Suprapubic skin (tissue), 4 donors: ENCODE data around the gene SLIT1. TPM values are rescaled to one million over a fixed set of nuclear protein-coding genes. Genes with fewer than 3 reads are reported as not detected.

ENCODE experiments used
- DNase-seq, 2 donors: peaks; one replicate each; pipeline ENCODE4 v3.0.0-alpha.2; 2019; ENCODE audit warnings: low spot score in 2 of 2
- H3K27ac ChIP-seq: fragments of 200-600 bp; sonication (generic); one replicate; pipeline ENCODE4 v1.5.1; 2019
- H3K27me3 ChIP-seq: fragments of 200-600 bp; sonication (generic); one replicate; pipeline ENCODE4 v1.5.1; 2019
- H3K36me3 ChIP-seq: fragments of 200-600 bp; sonication (generic); one replicate; pipeline ENCODE4 v1.5.1; 2019
- H3K4me1 ChIP-seq: fragments of 200-600 bp; sonication (generic); one replicate; pipeline ENCODE4 v1.5.1; 2019
- H3K4me3 ChIP-seq: fragments of 200-600 bp; sonication (generic); one replicate; pipeline ENCODE4 v1.5.1; 2019; ENCODE audit warnings: mild to moderate bottlenecking
- H3K9me3 ChIP-seq: fragments of 200-600 bp; sonication (generic); one replicate; pipeline ENCODE4 v1.5.1; 2019
- EP300 ChIP-seq: sonication (generic); formaldehyde crosslinking; IDR thresholded peaks from one replicate; pipeline ENCODE4 v1.6.1; 2017; ENCODE audit warnings: antibody characterized with exemption
- POLR2A ChIP-seq, 2 donors: fragments of 450-650 bp; IDR thresholded peaks; one replicate each; pipeline ENCODE4 v1.6.1; 2017; ENCODE audit warnings: antibody characterized with exemption in 2 of 2, mild to moderate bottlenecking in 2 of 2, moderate library complexity in 2 of 2
- POLR2AphosphoS5 ChIP-seq, 3 donors: sonication (generic); formaldehyde crosslinking; IDR thresholded peaks; one replicate each; pipeline ENCODE4 v1.6.1; 2017; ENCODE audit warnings: antibody characterized with exemption in 3 of 3
- WGBS: methylation state at CpG from one replicate; pipeline ENCODE4 v1.1.5; 2018; 5-methylcytosine and 5-hydroxymethylcytosine counted together
- total RNA-seq, 4 donors: library from RNA; depleted of rRNA; stranded (reverse); fragments of >200 nt; gene quantifications; one replicate each; pipeline ENCODE4 v1.1.0, GENCODE V29; 2016
- TF ChIP-seq, protein P1 (sequence below), 2 donors: fragments of 200-600 bp in 1 of 2; fragments of 450-650 bp in 1 of 2; sonication (generic) in 1 of 2; IDR thresholded peaks; one replicate each; pipeline ENCODE4 v1.5.1; 2016 to 2019; ENCODE audit warnings: antibody characterized with exemption in 2 of 2, mild to moderate bottlenecking in 1 of 2, moderate library complexity in 1 of 2

Gene SLIT1
- total RNA-seq, 4 donors from 2014 or later: 0.10 to 0.40 (median 0.11) TPM; not detected in 1

DNA sequence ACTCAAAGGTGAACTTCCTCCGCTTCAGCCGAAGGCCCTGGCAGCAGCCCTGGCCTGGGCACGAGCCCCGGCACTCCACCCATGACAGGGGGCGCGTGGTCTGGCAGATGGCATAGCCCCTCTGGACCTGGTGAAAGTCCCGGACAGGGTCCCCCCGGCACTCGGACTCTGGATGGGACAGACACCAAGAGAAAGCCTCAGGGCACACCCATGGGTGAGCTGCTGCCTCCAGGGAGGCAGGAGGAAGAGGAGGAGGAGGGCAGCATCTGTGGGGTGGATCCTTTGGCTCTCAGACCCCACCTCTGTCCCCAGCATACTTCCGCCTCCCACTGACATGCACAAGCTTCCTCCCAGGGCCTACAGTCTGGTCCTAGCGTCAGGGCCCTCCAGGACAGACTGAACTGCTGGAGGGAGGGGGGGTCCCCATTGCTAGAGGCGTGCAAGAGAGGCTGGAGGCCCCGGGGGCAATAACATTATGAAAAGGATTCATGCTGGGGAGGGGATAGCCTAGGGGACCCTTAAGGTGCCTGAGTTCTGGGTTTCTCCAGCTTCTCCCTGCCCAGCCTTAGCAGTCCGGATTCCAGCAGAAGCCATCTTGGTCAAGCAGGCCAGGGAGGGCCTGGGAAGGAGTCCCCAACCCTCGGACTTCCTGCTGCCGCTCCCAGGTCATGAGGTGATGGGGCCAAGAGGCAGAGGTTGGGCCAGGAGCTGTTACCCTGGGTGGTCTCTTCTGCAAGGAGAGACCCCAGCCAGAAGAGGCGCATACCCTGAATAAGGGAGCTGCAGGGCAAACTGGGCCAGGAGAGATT lies 184.4 kb downstream of the SLIT1 start:
- Histone ChIP-seq H3K4me1 (no peaks in the 10 kb centered on the region), H3K36me3 (no peaks in the 10 kb centered on the region), H3K27ac (no peak overlapping the region), H3K27me3 (no peaks in the 10 kb centered on the region), H3K4me3 (no peak overlapping the region), H3K9me3 (peaks cover 2% of the 10 kb centered on the region)
- 93% methylated on average over 9 of the region's 17 CpGs for WGBS
- TF ChIP-seq, protein P1, sequence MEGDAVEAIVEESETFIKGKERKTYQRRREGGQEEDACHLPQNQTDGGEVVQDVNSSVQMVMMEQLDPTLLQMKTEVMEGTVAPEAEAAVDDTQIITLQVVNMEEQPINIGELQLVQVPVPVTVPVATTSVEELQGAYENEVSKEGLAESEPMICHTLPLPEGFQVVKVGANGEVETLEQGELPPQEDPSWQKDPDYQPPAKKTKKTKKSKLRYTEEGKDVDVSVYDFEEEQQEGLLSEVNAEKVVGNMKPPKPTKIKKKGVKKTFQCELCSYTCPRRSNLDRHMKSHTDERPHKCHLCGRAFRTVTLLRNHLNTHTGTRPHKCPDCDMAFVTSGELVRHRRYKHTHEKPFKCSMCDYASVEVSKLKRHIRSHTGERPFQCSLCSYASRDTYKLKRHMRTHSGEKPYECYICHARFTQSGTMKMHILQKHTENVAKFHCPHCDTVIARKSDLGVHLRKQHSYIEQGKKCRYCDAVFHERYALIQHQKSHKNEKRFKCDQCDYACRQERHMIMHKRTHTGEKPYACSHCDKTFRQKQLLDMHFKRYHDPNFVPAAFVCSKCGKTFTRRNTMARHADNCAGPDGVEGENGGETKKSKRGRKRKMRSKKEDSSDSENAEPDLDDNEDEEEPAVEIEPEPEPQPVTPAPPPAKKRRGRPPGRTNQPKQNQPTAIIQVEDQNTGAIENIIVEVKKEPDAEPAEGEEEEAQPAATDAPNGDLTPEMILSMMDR (IDR thresholded peaks at IDR 0.05): no peak
- TF ChIP-seq EP300 (no peak), POLR2A (IDR thresholded peaks at IDR 0.05) (no peak), POLR2AphosphoS5 (IDR thresholded peaks at IDR 0.05) (no peak)
- DNase-seq: no peak

DNA sequence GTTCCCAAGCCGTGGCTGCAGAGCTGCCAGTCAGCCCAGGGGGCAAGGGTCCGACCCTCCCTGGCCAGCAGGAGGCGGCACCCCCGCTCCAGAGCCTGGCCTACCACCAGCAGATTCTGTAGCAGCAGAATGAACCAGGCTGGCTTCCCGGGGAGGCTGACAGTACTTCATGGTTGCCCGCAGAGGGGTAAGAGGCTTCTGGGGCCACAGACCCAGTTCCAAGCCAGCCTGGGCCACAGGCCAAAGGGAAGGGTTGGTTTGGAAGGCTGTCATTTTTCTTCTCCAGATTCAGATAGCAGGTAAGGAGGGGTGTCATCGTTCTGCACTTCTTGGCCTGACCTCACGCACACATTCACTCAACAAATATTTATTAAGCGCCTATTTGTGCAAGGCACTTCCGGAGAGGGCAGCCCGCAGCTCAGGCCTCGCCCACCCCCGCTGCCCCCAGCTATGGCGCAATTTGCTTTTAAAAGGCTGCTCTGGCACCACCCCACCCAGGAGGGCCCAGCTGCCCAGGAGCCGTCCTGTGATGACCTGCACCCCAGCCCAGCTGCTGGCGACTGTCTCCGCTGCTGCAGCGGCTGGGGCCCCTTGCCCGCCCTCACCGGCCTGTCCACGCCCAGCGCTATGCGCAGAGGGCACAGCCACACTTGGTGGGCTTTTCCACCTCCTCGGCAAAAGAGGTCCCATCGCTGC lies 185.1 kb downstream of the SLIT1 start:
- H3K27ac ChIP-seq: no peak overlapping the region
- DNase-seq: no peak
- WGBS: 85% methylated on average over 19 of the region's 25 CpGs
- no peaks in the 10 kb centered on the region for H3K4me1 ChIP-seq
- no peak for TF ChIP-seq POLR2A (IDR thresholded peaks at IDR 0.05)
- TF ChIP-seq EP300: no peak
- TF ChIP-seq, protein P1 (IDR thresholded peaks at IDR 0.05): no peak
- no peak for TF ChIP-seq POLR2AphosphoS5 (IDR thresholded peaks at IDR 0.05)
- H3K36me3 ChIP-seq: no peaks in the 10 kb centered on the region
- H3K9me3 ChIP-seq: no peaks in the 10 kb centered on the region
- H3K27me3 ChIP-seq: no peaks in the 10 kb centered on the region
- H3K4me3 ChIP-seq: no peak overlapping the region

DNA sequence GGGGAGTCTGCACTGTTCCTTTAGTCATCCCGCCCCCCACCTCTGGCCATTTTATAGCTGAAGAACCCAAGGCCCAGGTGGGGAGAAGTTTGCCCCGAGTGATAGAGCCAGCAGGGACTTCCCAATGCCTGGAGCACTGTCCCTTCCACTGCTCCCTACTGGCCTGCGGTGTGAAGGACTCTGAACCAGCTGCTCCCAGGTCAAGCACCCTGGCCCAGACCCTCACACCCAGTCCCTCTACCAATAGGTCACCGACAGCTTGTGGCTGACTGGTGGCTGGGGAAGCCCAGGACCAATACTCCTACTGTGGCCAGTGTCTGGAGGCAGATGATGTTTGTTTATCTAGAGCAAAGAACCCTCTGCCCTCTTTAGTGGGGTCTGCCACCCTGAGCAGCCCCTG lies 185.8 kb downstream of the SLIT1 start:
- no peak overlapping the region for H3K27ac ChIP-seq
- WGBS: 80% methylated on average over 4 of the region's 4 CpGs
- no peaks in the 10 kb centered on the region for H3K9me3 ChIP-seq
- TF ChIP-seq EP300 (no peak), POLR2AphosphoS5 (IDR thresholded peaks at IDR 0.05) (no peak), POLR2A (IDR thresholded peaks at IDR 0.05) (no peak)
- TF ChIP-seq, protein P1 (IDR thresholded peaks at IDR 0.05): no peak
- H3K27me3 ChIP-seq: no peaks in the 10 kb centered on the region
- H3K4me3 ChIP-seq: no peak overlapping the region
- no peak for DNase-seq
- no peaks in the 10 kb centered on the region for H3K36me3 ChIP-seq
- H3K4me1 ChIP-seq: no peaks in the 10 kb centered on the region

DNA sequence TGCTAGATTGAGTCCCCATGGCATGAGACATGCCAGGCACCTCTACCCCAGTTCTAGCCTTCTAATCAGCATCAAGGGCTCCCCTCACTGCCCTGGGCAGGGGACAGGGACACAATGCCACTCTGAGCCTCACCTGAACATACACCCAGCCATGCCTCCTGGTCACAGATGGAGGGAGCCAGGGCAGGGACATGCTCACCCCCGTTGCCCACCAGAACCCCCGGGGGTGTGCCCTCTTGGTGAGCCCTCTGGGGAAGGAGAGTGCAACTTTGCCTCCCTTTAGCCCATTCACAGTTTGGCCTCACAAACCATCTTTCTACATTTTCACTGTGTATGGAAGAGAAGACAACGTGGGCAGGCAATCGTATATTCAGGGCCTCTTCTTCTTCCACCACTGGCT lies 186.4 kb downstream of the SLIT1 start:
- no peaks in the 10 kb centered on the region for H3K4me1 ChIP-seq
- H3K36me3 ChIP-seq: no peaks in the 10 kb centered on the region
- no peaks in the 10 kb centered on the region for H3K27me3 ChIP-seq
- no peaks in the 10 kb centered on the region for H3K9me3 ChIP-seq
- no peak for DNase-seq
- TF ChIP-seq, protein P1 (IDR thresholded peaks at IDR 0.05): no peak
- no peak for TF ChIP-seq POLR2A (IDR thresholded peaks at IDR 0.05)
- 98% methylated on average over 4 of the region's 4 CpGs for WGBS
- no peak overlapping the region for H3K27ac ChIP-seq
- H3K4me3 ChIP-seq: no peak overlapping the region

DNA sequence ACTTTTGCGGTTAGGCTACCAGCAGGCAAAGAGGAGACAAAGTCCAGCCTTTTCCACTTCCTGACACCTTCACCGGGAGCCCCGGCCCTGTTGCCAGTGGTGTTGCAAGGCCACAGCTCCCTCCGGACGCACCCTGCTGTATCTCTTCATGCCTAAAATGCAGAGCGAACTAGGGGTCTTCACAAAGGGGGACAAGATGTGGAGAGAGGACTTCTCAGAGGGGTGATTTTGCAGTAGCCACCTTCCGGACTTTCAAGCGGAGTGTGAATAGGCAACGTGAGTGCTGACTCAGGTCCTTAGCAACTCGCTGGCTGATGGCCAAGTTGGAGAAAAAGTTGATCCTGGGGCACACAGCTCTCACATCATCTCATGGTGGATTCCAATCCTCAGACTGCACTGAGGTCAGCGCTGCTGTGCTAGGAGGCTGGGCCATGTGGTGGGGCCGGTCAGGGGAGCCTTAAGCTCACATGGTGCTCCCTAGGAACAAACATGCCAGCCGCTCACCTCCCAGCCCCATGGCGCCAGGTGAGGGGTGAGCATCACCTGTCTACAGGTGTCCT lies 187.3 kb downstream of the SLIT1 start:
- no peaks in the 10 kb centered on the region for H3K27me3 ChIP-seq
- no peaks in the 10 kb centered on the region for H3K9me3 ChIP-seq
- H3K4me1 ChIP-seq: no peaks in the 10 kb centered on the region
- no peaks in the 10 kb centered on the region for H3K36me3 ChIP-seq
- no peak overlapping the region for H3K4me3 ChIP-seq
- no peak for DNase-seq
- no peak for TF ChIP-seq POLR2A (IDR thresholded peaks at IDR 0.05)
- TF ChIP-seq POLR2AphosphoS5 (IDR thresholded peaks at IDR 0.05): no peak
- no peak overlapping the region for H3K27ac ChIP-seq
- 83% methylated on average over 10 of the region's 14 CpGs for WGBS
